ENCODE results near the gene CTNNA3.

Gene CTNNA3

DNA sequence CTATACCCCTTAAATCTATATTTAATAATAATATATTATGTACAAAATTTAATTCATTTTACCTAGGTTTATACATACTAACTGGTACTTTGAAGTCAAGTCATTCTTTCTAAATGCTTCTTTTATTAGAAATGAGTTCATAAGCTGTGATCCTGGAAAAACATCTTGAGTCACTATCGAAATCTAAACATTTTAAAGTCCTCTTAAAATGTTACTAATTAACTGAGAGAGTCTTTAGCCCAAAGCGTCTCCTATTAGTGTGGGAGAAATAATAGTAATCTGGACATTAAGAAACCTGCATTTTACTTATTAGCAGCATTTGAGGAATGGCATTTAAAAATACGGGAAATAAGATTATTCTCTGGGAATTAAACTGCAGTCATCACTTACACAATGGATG lies 142.7 kb downstream of the CTNNA3 start:
- no peak overlapping the region for H3K4me3 ChIP-seq (ENCODE audit: low read depth, low read length)
- TF ChIP-seq, protein P1, sequence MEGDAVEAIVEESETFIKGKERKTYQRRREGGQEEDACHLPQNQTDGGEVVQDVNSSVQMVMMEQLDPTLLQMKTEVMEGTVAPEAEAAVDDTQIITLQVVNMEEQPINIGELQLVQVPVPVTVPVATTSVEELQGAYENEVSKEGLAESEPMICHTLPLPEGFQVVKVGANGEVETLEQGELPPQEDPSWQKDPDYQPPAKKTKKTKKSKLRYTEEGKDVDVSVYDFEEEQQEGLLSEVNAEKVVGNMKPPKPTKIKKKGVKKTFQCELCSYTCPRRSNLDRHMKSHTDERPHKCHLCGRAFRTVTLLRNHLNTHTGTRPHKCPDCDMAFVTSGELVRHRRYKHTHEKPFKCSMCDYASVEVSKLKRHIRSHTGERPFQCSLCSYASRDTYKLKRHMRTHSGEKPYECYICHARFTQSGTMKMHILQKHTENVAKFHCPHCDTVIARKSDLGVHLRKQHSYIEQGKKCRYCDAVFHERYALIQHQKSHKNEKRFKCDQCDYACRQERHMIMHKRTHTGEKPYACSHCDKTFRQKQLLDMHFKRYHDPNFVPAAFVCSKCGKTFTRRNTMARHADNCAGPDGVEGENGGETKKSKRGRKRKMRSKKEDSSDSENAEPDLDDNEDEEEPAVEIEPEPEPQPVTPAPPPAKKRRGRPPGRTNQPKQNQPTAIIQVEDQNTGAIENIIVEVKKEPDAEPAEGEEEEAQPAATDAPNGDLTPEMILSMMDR (IDR thresholded peaks at IDR 0.05; ENCODE audit: low read depth, low read length), result no peak
- no peak for DNase-seq (ENCODE audit: low read depth, low spot score)
- in situ Hi-C loops (cut with HindIII; ENCODE audit: low sequenced_read_pairs), result no loop called here

DNA sequence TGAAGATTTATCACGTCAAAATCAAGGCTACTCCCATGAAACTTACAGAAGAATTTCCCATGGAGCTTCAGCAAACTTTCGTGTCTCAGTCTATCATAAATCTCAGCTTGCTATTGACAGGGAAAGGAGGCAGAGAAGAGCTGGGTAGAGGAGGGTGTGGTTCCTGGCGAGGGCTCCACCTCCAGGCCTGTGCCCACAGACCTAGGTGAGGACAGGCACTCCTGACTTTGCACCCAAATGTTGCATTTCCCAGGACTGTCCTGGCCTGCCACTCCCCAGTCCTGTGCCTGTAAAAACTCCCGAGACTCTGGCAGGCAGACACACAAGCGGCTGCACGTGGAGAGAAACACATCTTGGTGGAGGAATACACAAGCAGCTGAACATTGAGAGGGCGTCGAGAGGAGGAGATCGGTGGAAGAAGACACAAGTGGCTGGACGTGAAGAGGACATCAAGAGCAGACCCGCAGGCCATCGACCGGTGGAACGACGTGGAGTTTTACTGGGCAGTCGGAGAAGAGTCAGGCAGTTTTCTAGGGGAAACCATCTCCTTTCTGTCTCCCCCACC lies 145.1 kb downstream of the CTNNA3 start:
- TF ChIP-seq, protein P1 (IDR thresholded peaks at IDR 0.05; ENCODE audit: low read depth, low read length), result no peak
- no peak for DNase-seq (ENCODE audit: low read depth, low spot score)
- no peak overlapping the region for H3K4me3 ChIP-seq (ENCODE audit: low read depth, low read length)
- in situ Hi-C loops (cut with HindIII; ENCODE audit: low sequenced_read_pairs), result no loop called here

DNA sequence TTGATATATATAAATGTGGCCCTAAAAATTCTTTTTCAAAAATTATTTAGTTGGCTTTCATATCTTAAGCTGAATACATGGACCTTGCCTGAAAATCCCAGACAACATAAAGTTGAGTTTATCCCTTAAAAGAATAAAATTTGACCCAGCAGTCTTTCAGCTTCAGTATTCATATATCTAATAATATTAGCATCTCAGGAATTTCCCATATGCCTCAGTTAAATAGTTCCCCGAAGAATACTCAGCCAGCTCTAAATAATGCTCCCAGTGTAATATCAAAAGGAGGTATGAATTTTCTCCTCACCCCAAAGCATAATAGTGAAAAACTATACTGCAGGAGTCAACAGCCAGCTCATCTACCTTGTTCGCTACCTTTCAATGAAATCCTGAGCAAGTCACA lies 145.9 kb downstream of the CTNNA3 start:
- DNase-seq (ENCODE audit: low read depth, low spot score), result no peak
- no peak overlapping the region for H3K4me3 ChIP-seq (ENCODE audit: low read depth, low read length)
- TF ChIP-seq, protein P1 (IDR thresholded peaks at IDR 0.05; ENCODE audit: low read depth, low read length), result no peak
- in situ Hi-C loops (cut with HindIII; ENCODE audit: low sequenced_read_pairs), result no loop called here

DNA sequence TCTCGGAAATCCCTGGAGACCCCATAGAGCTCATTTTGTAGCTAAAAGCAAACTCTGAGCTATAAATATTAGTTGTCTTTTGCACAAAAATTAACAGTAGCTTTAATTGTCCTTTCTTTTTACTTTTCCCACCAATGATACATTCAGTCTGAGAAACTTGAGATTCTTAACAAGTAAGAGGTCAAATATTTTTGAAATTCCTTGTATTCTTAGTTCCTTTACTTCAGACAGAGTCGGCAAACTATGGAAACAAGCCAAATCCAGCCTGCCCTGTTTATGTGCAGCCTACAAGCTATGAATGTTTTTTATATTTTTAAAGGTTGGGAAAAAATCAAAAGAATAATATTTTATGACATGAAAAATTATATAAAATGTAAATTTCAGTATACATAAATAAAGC lies 146.6 kb downstream of the CTNNA3 start:
- in situ Hi-C loops (cut with HindIII; ENCODE audit: low sequenced_read_pairs), result no loop called here
- H3K4me3 ChIP-seq (ENCODE audit: low read depth, low read length), result no peak overlapping the region
- DNase-seq (ENCODE audit: low read depth, low spot score), result peak; percentile 46
- TF ChIP-seq, protein P1 (IDR thresholded peaks at IDR 0.05; ENCODE audit: low read depth, low read length), result no peak

DNA sequence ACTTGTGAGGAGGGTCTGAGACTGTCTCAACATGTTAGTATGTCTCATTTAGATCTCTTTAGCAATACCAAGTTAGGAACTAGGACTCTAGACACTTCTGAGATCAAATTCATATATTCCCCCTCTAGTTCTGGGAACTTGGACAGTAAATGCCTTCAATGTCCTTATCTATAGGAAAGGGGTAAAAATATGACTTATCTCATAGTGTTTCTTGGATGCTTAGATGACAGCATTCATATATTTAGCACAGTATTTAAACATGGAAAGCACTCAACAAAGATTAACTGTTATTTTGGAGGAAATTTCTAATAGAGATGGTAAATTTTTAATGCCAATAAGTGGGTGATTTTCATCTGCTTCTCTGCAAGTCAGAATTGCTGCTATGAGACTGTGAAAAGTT lies 154.6 kb downstream of the CTNNA3 start:
- H3K4me3 ChIP-seq (ENCODE audit: low read depth, low read length), result no peak overlapping the region
- DNase-seq (ENCODE audit: low read depth, low spot score), result no peak
- TF ChIP-seq, protein P1 (IDR thresholded peaks at IDR 0.05; ENCODE audit: low read depth, low read length), result no peak
- in situ Hi-C loops (cut with HindIII; ENCODE audit: low sequenced_read_pairs), result no loop called here

DNA sequence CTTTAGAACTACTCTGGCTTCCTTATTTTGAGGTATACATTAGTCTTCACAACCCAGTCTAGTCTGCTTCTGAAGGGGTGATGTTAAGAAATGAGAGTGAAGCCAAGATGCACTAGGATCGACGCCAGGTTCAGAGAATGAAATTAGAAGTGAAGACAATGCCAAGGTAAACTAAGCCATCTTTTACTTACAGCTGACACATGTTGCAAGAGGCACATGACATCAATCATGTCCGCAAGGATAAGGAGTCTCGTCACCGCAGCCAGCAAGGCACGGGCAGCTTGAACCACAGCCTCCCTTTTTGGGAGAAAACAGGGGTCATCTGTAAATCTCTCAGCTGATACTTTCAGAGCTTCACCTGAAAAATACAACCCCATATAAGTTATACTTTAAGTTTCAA lies 156.7 kb downstream of the CTNNA3 start:
- no peak for DNase-seq (ENCODE audit: low read depth, low spot score)
- H3K4me3 ChIP-seq (ENCODE audit: low read depth, low read length), result no peak overlapping the region
- in situ Hi-C loops (cut with HindIII; ENCODE audit: low sequenced_read_pairs), result no loop called here
- TF ChIP-seq, protein P1 (IDR thresholded peaks at IDR 0.05; ENCODE audit: low read depth, low read length), result no peak

DNA sequence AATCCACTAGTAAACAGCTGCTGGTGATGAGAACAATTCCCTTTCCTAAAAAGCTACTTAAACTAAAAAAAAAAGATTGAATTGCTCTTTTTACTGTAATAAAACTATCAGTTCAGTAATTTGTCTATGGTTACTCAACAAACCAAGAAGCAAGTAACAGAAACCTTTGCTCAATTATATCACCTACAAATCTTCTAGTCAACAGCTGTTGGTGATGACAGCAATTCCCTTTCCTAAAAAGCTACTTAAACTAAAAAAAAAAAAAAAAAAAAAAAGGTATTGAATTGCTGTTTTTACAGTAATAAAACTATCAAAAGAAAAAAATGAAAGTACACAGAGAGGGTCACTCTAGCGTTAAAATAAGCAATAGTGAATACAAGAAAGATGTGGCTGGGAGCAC lies 158.1 kb downstream of the CTNNA3 start:
- DNase-seq (ENCODE audit: low read depth, low spot score), result no peak
- no peak overlapping the region for H3K4me3 ChIP-seq (ENCODE audit: low read depth, low read length)
- TF ChIP-seq, protein P1 (IDR thresholded peaks at IDR 0.05; ENCODE audit: low read depth, low read length), result no peak
- in situ Hi-C loops (cut with HindIII; ENCODE audit: low sequenced_read_pairs), result no loop called here
